ENCODE measurements around the gene ZNF235.

The ZNF235 gene

GRCh38 chr19:44260695-44261446 is 44.0 kb downstream of the ZNF235 start (continued):
- TF ChIP-seq ZNF10 (tag by site-specific recombination; IDR thresholded peaks at IDR 0.05) = peak; percentile 34; the same call in 1 of the 2 replicates
- 0 out of 2 replicates have a peak, but pooled peaks have one; percentile 41 for TF ChIP-seq ZSCAN30 (tag by site-specific recombination; IDR thresholded peaks at IDR 0.05)
- TF ChIP-seq PATZ1 (tag by site-specific recombination; IDR thresholded peaks at IDR 0.05) = peak; percentile 14
- no peak for TF ChIP-seq GLI4 (tag by site-specific recombination; IDR thresholded peaks at IDR 0.05)
- TF ChIP-seq ZBTB21 (tag by site-specific recombination; IDR thresholded peaks at IDR 0.05) = peak; percentile 57
- TF ChIP-seq ZNF121 (tag by site-specific recombination; IDR thresholded peaks at IDR 0.05) = peak; percentile 99
- TF ChIP-seq ZNF544 (tag by site-specific recombination; IDR thresholded peaks at IDR 0.05) = no peak
- TF ChIP-seq ZBTB8A (tag by site-specific recombination; IDR thresholded peaks at IDR 0.05) = peak; percentile 61; the same call in 1 of the 2 replicates
- peak; percentile 27 for TF ChIP-seq ZIC2 (tag by site-specific recombination; IDR thresholded peaks at IDR 0.05)
- peak; percentile 4; the same call in 1 of the 2 replicates for TF ChIP-seq ZNF518A (tag by site-specific recombination; conservative IDR thresholded peaks at IDR 0.05; ENCODE audit: low read depth)
- peak; percentile 49 for TF ChIP-seq ZNF629 (tag by site-specific recombination; IDR thresholded peaks at IDR 0.05)
- peak; percentile 61 for TF ChIP-seq ZNF324 (tag by site-specific recombination; IDR thresholded peaks at IDR 0.05)

GRCh38 chr19:44260343-44260681 is 44.5 kb downstream of the ZNF235 start:
- CTCF ChIA-PET = interaction anchor here (0.6 to 1.0 kb wide), 5 partner anchors 9 to 1176 kb away, joined by 3 to 6 read pairs (median 3); no protein-coding TSS in a partner anchor
- H3K27ac ChIP-seq (ENCODE audit: extremely low read depth, low read depth, low read length) = peak overlapping the region; percentile 91
- H3K4me3 ChIP-seq (ENCODE audit: low read depth, low read length) = 0 out of 2 replicates have a peak overlapping the region, but pooled peaks have one; percentile 34
- H3K9me3 ChIP-seq (ENCODE audit: control insufficient read depth, insufficient read depth, low read depth, low read length) = peaks cover 37% of the 10 kb centered on the region
- H3K36me3 ChIP-seq (ENCODE audit: control insufficient read depth in 2 of 2, insufficient read depth in 1 of 2, low read length in 2 of 2) = peaks cover 0 to 62% of the 10 kb centered on the region in 2 experiments; a peak in 2 of 3 replicates
- peaks cover 25% of the 10 kb centered on the region for H3K4me1 ChIP-seq (ENCODE audit: control insufficient read depth, insufficient read depth, low read length)
- POLR2A ChIA-PET = interaction anchor here (1.0 to 6.3 kb wide), 7 partner anchors 9 to 186 kb away, joined by 3 to 36 read pairs (median 7); partner anchors contain the start of genes ZNF226 and ZNF227
- TF ChIP-seq ZSCAN4 (tag by site-specific recombination; IDR thresholded peaks at IDR 0.05) (0 out of 2 replicates have a peak, but pooled peaks have one; percentile 56), FEZF1 (tag by site-specific recombination; IDR thresholded peaks at IDR 0.05) (no peak), EGR2 (tag by site-specific recombination; IDR thresholded peaks at IDR 0.05; ENCODE audit: low read depth) (no peak), ZNF366 (tag by site-specific recombination; conservative IDR thresholded peaks at IDR 0.05) (peak; percentile 32; the same call in 1 of the 2 replicates), ZNF596 (tag by site-specific recombination; IDR thresholded peaks at IDR 0.05) (no peak), ZNF341 (tag by site-specific recombination; IDR thresholded peaks at IDR 0.05; ENCODE audit: low read depth) (peak; percentile 93), ZNF830 (tag by site-specific recombination; IDR thresholded peaks at IDR 0.05; ENCODE audit: low read depth) (no peak), TSHZ1 (tag by site-specific recombination; IDR thresholded peaks at IDR 0.05; ENCODE audit: borderline replicate concordance) (peak; percentile 4; the same call in 1 of the 2 replicates), CTCF (tag by site-specific recombination; IDR thresholded peaks at IDR 0.05) (peak; percentile 46), ZSCAN30 (tag by site-specific recombination; IDR thresholded peaks at IDR 0.05) (no peak), ZNF768 (tag by site-specific recombination; IDR thresholded peaks at IDR 0.05) (0 out of 2 replicates have a peak, but pooled peaks have one; percentile 1)

All from HEK293 (cell line).